ENCODE measurements around the gene NOP9. TPM values are rescaled to one million over a fixed set of nuclear protein-coding genes. Genes with fewer than 3 reads are reported as not detected.

NOP9 gene
- total RNA-seq, 2 experiments from 2014 or later = 25.8 to 27.7 TPM

GRCh38 chr14:24267516-24267915, 32.1 kb upstream of the NOP9 start:
- Mint-ChIP-seq H3K4me3 (no peak overlapping the region), H3K27ac (no peak overlapping the region), H3K9me3 (no peaks in the 10 kb centered on the region), H3K36me3 (ENCODE audit: low read depth) (peaks cover 18% of the 10 kb centered on the region), H3K27me3 (no peaks in the 10 kb centered on the region), H3K4me1 (peaks cover 23% of the 10 kb centered on the region)
- POLR2A ChIA-PET = interaction anchor here (1.1 to 4.8 kb wide), 2 partner anchors 20 to 153 kb away, joined by 3 to 48 read pairs; partner anchors contain the start of genes DCAF11 and NRL
- DNase-seq = no peak
- CTCF ChIA-PET = no interaction called here

- Mint-ChIP-seq H3K9me3 (no peaks in the 10 kb centered on the region), H3K27ac (no peak overlapping the region), H3K36me3 (ENCODE audit: low read depth) (peaks cover 18% of the 10 kb centered on the region), H3K4me1 (peaks cover 28% of the 10 kb centered on the region), H3K27me3 (no peaks in the 10 kb centered on the region), H3K4me3 (no peak overlapping the region)
- POLR2A ChIA-PET = interaction anchor here (4.8 kb wide), 1 partner anchor 21 kb away, joined by 48 read pairs; no protein-coding TSS in a partner anchor
- CTCF ChIA-PET = interaction anchor here (6.1 kb wide), 1 partner anchor 20 kb away, joined by 90 read pairs; no protein-coding TSS in a partner anchor
- DNase-seq = no peak
Measured at GRCh38 chr14:24268225-24268624, 31.4 kb upstream of the NOP9 start.

GRCh38 chr14:24269368-24269767, 30.3 kb upstream of the NOP9 start:
- peaks cover 40% of the 10 kb centered on the region for H3K4me1 Mint-ChIP-seq
- no peaks in the 10 kb centered on the region for H3K9me3 Mint-ChIP-seq
- H3K27me3 Mint-ChIP-seq = no peaks in the 10 kb centered on the region
- CTCF ChIA-PET = interaction anchor here (1.0 to 6.1 kb wide), 4 partner anchors 12 to 173 kb away, joined by 3 to 90 read pairs (median 22); partner anchors contain the start of genes DHRS1, NOP9 and SDR39U1
- H3K27ac Mint-ChIP-seq = no peak overlapping the region
- DNase-seq = no peak
- peaks cover 18% of the 10 kb centered on the region for H3K36me3 Mint-ChIP-seq (ENCODE audit: low read depth)
- H3K4me3 Mint-ChIP-seq = peak overlapping the region; percentile 1
- POLR2A ChIA-PET = interaction anchor here (0.9 to 5.8 kb wide), 7 partner anchors 19 to 168 kb away, joined by 3 to 80 read pairs (median 25); partner anchors contain the start of genes DHRS1, NOP9 and TINF2

- Mint-ChIP-seq H3K4me1 (peaks cover 41% of the 10 kb centered on the region), H3K27ac (peak overlapping the region; percentile 92), H3K4me3 (peak overlapping the region; percentile 86), H3K36me3 (ENCODE audit: low read depth) (peaks cover 18% of the 10 kb centered on the region), H3K27me3 (no peaks in the 10 kb centered on the region), H3K9me3 (no peaks in the 10 kb centered on the region)
- DNase-seq = no peak
- CTCF ChIA-PET = interaction anchor here (1.0 to 6.1 kb wide), 19 partner anchors 8 to 172 kb away, joined by 3 to 90 read pairs (median 7); partner anchors contain the start of genes CIDEB, DHRS1, IRF9 and LTB4R
- POLR2A ChIA-PET = interaction anchor here (0.9 to 5.8 kb wide), 22 partner anchors 10 to 171 kb away, joined by 3 to 80 read pairs (median 9); partner anchors contain the start of genes CBLN3, CHMP4A, CIDEB and DCAF11
Measured at GRCh38 chr14:24269910-24270536, 29.6 kb upstream of the NOP9 start.

- H3K27ac Mint-ChIP-seq = peak overlapping the region; percentile 92
- H3K27me3 Mint-ChIP-seq = no peaks in the 10 kb centered on the region
- H3K9me3 Mint-ChIP-seq = no peaks in the 10 kb centered on the region
- peaks cover 43% of the 10 kb centered on the region for H3K4me1 Mint-ChIP-seq
- DNase-seq = no peak
- peaks cover 18% of the 10 kb centered on the region for H3K36me3 Mint-ChIP-seq (ENCODE audit: low read depth)
- ChIA-PET POLR2A (interaction anchor here (1.0 to 5.8 kb wide), 27 partner anchors 9 to 401 kb away, joined by 3 to 80 read pairs (median 8); partner anchors contain the start of genes CBLN3, CHMP4A, CIDEB and DCAF11), CTCF (interaction anchor here (0.6 to 6.1 kb wide), 26 partner anchors 9 to 166 kb away, joined by 3 to 90 read pairs (median 6); partner anchors contain the start of genes CIDEB, DHRS1, IRF9 and LTB4R)
- peak overlapping the region; percentile 86 for H3K4me3 Mint-ChIP-seq
Measured at GRCh38 chr14:24270537-24271133, 29.0 kb upstream of the NOP9 start.

GRCh38 chr14:24271134-24271833, 28.4 kb upstream of the NOP9 start, which contains the start of gene RABGGTA:
Gene RABGGTA (minus strand): TSS chr14:24271597. CDS start chr14:24271115, 482 bp downstream.
- CTCF ChIA-PET = interaction anchor here (0.6 to 6.1 kb wide), 28 partner anchors 9 to 214 kb away, joined by 3 to 90 read pairs (median 6); partner anchors contain the start of genes CIDEB, DHRS1, IRF9 and LTB4R
- Mint-ChIP-seq H3K27ac (peak within 1 kb of the TSS; percentile 92), H3K36me3 (ENCODE audit: low read depth) (peaks cover 16% of the 10 kb centered on the region), H3K4me3 (peak within 1 kb of the TSS; percentile 86), H3K4me1 (peaks cover 43% of the 10 kb centered on the region), H3K9me3 (no peaks in the 10 kb centered on the region), H3K27me3 (no peaks in the 10 kb centered on the region)
- DNase-seq = peak; percentile 90
- POLR2A ChIA-PET = interaction anchor here (0.6 to 5.8 kb wide), 34 partner anchors 8 to 400 kb away, joined by 3 to 80 read pairs (median 6); partner anchors contain the start of genes CBLN3, CHMP4A, CIDEB and DCAF11

GRCh38 chr14:24271834-24272263, 27.8 kb upstream of the NOP9 start:
- peaks cover 10% of the 10 kb centered on the region for H3K36me3 Mint-ChIP-seq (ENCODE audit: low read depth)
- H3K27me3 Mint-ChIP-seq = no peaks in the 10 kb centered on the region
- H3K4me3 Mint-ChIP-seq = peak overlapping the region; percentile 86
- peaks cover 43% of the 10 kb centered on the region for H3K4me1 Mint-ChIP-seq
- DNase-seq = no peak
- ChIA-PET CTCF (interaction anchor here (0.6 to 6.1 kb wide), 21 partner anchors 9 to 215 kb away, joined by 3 to 90 read pairs (median 6); partner anchors contain the start of genes CIDEB, DHRS1, LTB4R2 and MDP1), POLR2A (interaction anchor here (0.6 to 5.8 kb wide), 31 partner anchors 8 to 400 kb away, joined by 3 to 80 read pairs (median 6); partner anchors contain the start of genes CBLN3, CHMP4A, CIDEB and DCAF11)
- no peaks in the 10 kb centered on the region for H3K9me3 Mint-ChIP-seq
- H3K27ac Mint-ChIP-seq = peak overlapping the region; percentile 78

GRCh38 chr14:24272467-24272866, 27.2 kb upstream of the NOP9 start:
- H3K36me3 Mint-ChIP-seq (ENCODE audit: low read depth) = peaks cover 4% of the 10 kb centered on the region
- H3K4me1 Mint-ChIP-seq = peaks cover 47% of the 10 kb centered on the region
- peak overlapping the region; percentile 86 for H3K4me3 Mint-ChIP-seq
- CTCF ChIA-PET = interaction anchor here (0.6 to 6.1 kb wide), 10 partner anchors 10 to 215 kb away, joined by 3 to 90 read pairs (median 6); partner anchors contain the start of genes DHRS1, NOP9, TGM1 and TINF2
- POLR2A ChIA-PET = interaction anchor here (0.6 to 5.8 kb wide), 16 partner anchors 8 to 399 kb away, joined by 3 to 80 read pairs (median 10); partner anchors contain the start of genes CBLN3, CHMP4A, CIDEB and DCAF11
- no peak for DNase-seq
- no peaks in the 10 kb centered on the region for H3K9me3 Mint-ChIP-seq
- H3K27me3 Mint-ChIP-seq = peaks cover 3% of the 10 kb centered on the region
- H3K27ac Mint-ChIP-seq = peak overlapping the region; percentile 78

- peaks cover 52% of the 10 kb centered on the region for H3K4me1 Mint-ChIP-seq
- CTCF ChIA-PET = interaction anchor here (0.9 to 6.1 kb wide), 10 partner anchors 19 to 60 kb away, joined by 3 to 90 read pairs (median 6); partner anchors contain the start of genes ADCY4, CIDEB and TINF2
Measured at GRCh38 chr14:24273422-24273998, 26.1 kb upstream of the NOP9 start.

GRCh38 chr14:24274101-24274543, 25.5 kb upstream of the NOP9 start:
- H3K36me3 Mint-ChIP-seq (ENCODE audit: low read depth) = peaks cover 4% of the 10 kb centered on the region
- peaks cover 58% of the 10 kb centered on the region for H3K4me1 Mint-ChIP-seq
- no peaks in the 10 kb centered on the region for H3K9me3 Mint-ChIP-seq
- H3K4me3 Mint-ChIP-seq = peak overlapping the region; percentile 4
- peak; percentile 56 for DNase-seq
- H3K27ac Mint-ChIP-seq = peak overlapping the region; percentile 72
- ChIA-PET POLR2A (interaction anchor here (0.7 to 5.8 kb wide), 15 partner anchors 16 to 387 kb away, joined by 3 to 32 read pairs (median 4); partner anchors contain the start of genes CHMP4A, CIDEB, DHRS1 and LTB4R), CTCF (interaction anchor here (0.8 to 6.1 kb wide), 11 partner anchors 18 to 60 kb away, joined by 3 to 90 read pairs (median 5); partner anchors contain the start of genes ADCY4, CIDEB and TINF2)
- peaks cover 3% of the 10 kb centered on the region for H3K27me3 Mint-ChIP-seq

More at GRCh38 chr14:24273422-24273998, 26.1 kb upstream of the NOP9 start:
- H3K27ac Mint-ChIP-seq = peak overlapping the region; percentile 72
- POLR2A ChIA-PET = interaction anchor here (0.7 to 5.8 kb wide), 14 partner anchors 16 to 386 kb away, joined by 3 to 32 read pairs (median 4); partner anchors contain the start of genes CHMP4A, CIDEB, DHRS1 and LTB4R
- H3K36me3 Mint-ChIP-seq (ENCODE audit: low read depth) = peaks cover 4% of the 10 kb centered on the region
- H3K9me3 Mint-ChIP-seq = no peaks in the 10 kb centered on the region
- no peak for DNase-seq
- peaks cover 3% of the 10 kb centered on the region for H3K27me3 Mint-ChIP-seq
- no peak overlapping the region for H3K4me3 Mint-ChIP-seq

- no peaks in the 10 kb centered on the region for H3K9me3 Mint-ChIP-seq
- ChIA-PET CTCF (interaction anchor here (1.5 to 2.1 kb wide), 2 partner anchors 35 to 155 kb away, joined by 4 to 10 read pairs; partner anchors contain the start of gene TINF2), POLR2A (interaction anchor here (1.2 to 2.6 kb wide), 2 partner anchors 30 to 34 kb away, joined by 4 to 8 read pairs; partner anchors contain the start of gene TINF2)
- H3K27me3 Mint-ChIP-seq = peaks cover 5% of the 10 kb centered on the region
- peaks cover 47% of the 10 kb centered on the region for H3K4me1 Mint-ChIP-seq
- H3K4me3 Mint-ChIP-seq = no peak overlapping the region
- DNase-seq = no peak
- no peaks in the 10 kb centered on the region for H3K36me3 Mint-ChIP-seq (ENCODE audit: low read depth)
- no peak overlapping the region for H3K27ac Mint-ChIP-seq
Measured at GRCh38 chr14:24277071-24277470, 22.6 kb upstream of the NOP9 start.
